CD4-positive, alpha-beta T cell (primary cell): Measurements from ENCODE around the gene CORO1C. TPM values are rescaled to one million over a fixed set of nuclear protein-coding genes. Genes with fewer than 3 reads are reported as not detected.

Experiments
- ATAC-seq: fragments of 200-7000 bp; cut with Tn5 transposase; one replicate; pipeline ENCODE4 v1.10.0; 2022; ENCODE audit warnings: mild to moderate bottlenecking; ENCODE audit not compliant: poor library complexity
- CTCF ChIA-PET: fragments of 350-600 bp; sonication (Branson Sonifier 250); formaldehyde crosslinking; loops from one replicate; lab custom pipeline; 2021; ENCODE audit warnings: antibody characterized with exemption, inconsistent platforms; lab: Charles Lee
- POLR2A ChIA-PET: fragments of 350-600 bp; sonication (Branson Sonifier 250); formaldehyde crosslinking; loops from one replicate; lab custom pipeline; 2021; ENCODE audit warnings: antibody characterized with exemption, inconsistent platforms; lab: Charles Lee
- DNase-seq, 14 experiments: peaks; one replicate each; pipeline ENCODE4 v3.0.0-alpha.2; 2013 to 2020; ENCODE audit warnings: mixed read lengths in 2 of 14
- H3K27ac ChIP-seq, 2 donors: one replicate each; pipeline versions ENCODE4 v1.5.1 to v1.7.0; 2013; ENCODE audit warnings: low read length in 2 of 2, low read depth in 1 of 2, mild to moderate bottlenecking in 1 of 2
- H3K27me3 ChIP-seq, 2 experiments: 1 replicate in 1 of 2; 2 replicates in 1 of 2; pipeline versions ENCODE4 v1.6.1 to v1.7.0; 2013; ENCODE audit warnings: low read length in 2 of 2, control low read depth in 1 of 2, mild to moderate bottlenecking in 1 of 2, moderate library complexity in 1 of 2; ENCODE audit not compliant: insufficient read depth in 2 of 2, control insufficient read depth in 1 of 2
- H3K36me3 ChIP-seq: one replicate; pipeline ENCODE4 v1.6.1; 2013; ENCODE audit warnings: low read length, control low read depth; ENCODE audit not compliant: insufficient read depth
- H3K4me1 ChIP-seq: one replicate; pipeline ENCODE4 v1.6.1; 2013; ENCODE audit warnings: low read length, control low read depth; ENCODE audit not compliant: insufficient read depth
- H3K4me3 ChIP-seq: one replicate; pipeline ENCODE4 v1.5.1; 2013; ENCODE audit warnings: mild to moderate bottlenecking, low read length, moderate library complexity
- H3K9me3 ChIP-seq, 2 experiments: 1 replicate in 1 of 2; 2 replicates in 1 of 2; pipeline versions ENCODE4 v1.6.1 to v1.7.0; 2013; ENCODE audit warnings: low read length in 2 of 2, mild to moderate bottlenecking in 2 of 2, control low read depth in 1 of 2, moderate library complexity in 1 of 2; ENCODE audit not compliant: control insufficient read depth in 1 of 2, insufficient read depth in 1 of 2
- H3K27ac Mint-ChIP-seq: one replicate; pipeline ENCODE4 v1.8.0; 2020; ENCODE audit warnings: mixed read lengths
- H3K27me3 Mint-ChIP-seq: one replicate; pipeline ENCODE4 v1.8.0; 2021; ENCODE audit warnings: mixed read lengths
- H3K36me3 Mint-ChIP-seq: one replicate; pipeline ENCODE4 v1.8.0; 2021; ENCODE audit warnings: low read depth, mixed read lengths
- H3K4me1 Mint-ChIP-seq: one replicate; pipeline ENCODE4 v1.8.0; 2021; ENCODE audit warnings: low read depth, mixed read lengths
- H3K4me3 Mint-ChIP-seq: one replicate; pipeline ENCODE4 v1.8.0; 2020; ENCODE audit warnings: mild to moderate bottlenecking, mixed read lengths
- H3K9me3 Mint-ChIP-seq: one replicate; pipeline ENCODE4 v1.8.0; 2020; ENCODE audit warnings: mixed read lengths
- CTCF ChIP-seq: fragments of 200-600 bp; IDR thresholded peaks from one replicate; pipeline ENCODE4 v1.8.0; 2022; ENCODE audit warnings: antibody characterized with exemption, mild to moderate bottlenecking
- intact Hi-C, 2 experiments: fragments of 100-400 bp; cut with DNase I in 1 of 2; cut with micrococcal nuclease in 1 of 2; formaldehyde crosslinking; loops; one replicate each; pipeline versions ENCODE4 v1.15.1 to v1.9.0; 2023 to 2025; cut with DNase I, micrococcal nuclease
- total RNA-seq, 174 experiments: library from RNA in 2 of 174; stranded (reverse) in 2 of 174; gene quantifications; one replicate each; pipeline ENCODE4 v1.2.3 and lab custom pipeline; 2021 to 2026

CORO1C gene
- total RNA-seq, 2 experiments from 2014 or later, result 6.7 to 7.4 TPM

GRCh38 chr12:108599948-108600701 is 131.2 kb downstream of the CORO1C start:
- intact Hi-C loops, result no loop called here
- no peak overlapping the region for H3K4me3 ChIP-seq
- no peaks in the 10 kb centered on the region for H3K4me1 ChIP-seq
- no peak for DNase-seq
- H3K27me3 ChIP-seq, result no peaks in the 10 kb centered on the region
- no peak for TF ChIP-seq CTCF
- H3K36me3 Mint-ChIP-seq, result no peaks in the 10 kb centered on the region
- ATAC-seq, result no peak
- POLR2A ChIA-PET, result interaction anchor here (0.7 kb wide), 1 partner anchor 62 kb away, joined by 4 read pairs; no protein-coding TSS in a partner anchor
- no peaks in the 10 kb centered on the region for H3K27me3 Mint-ChIP-seq
- H3K4me1 Mint-ChIP-seq, result no peaks in the 10 kb centered on the region
- CTCF ChIA-PET, result interaction anchor here (1.8 kb wide), 1 partner anchor 18 kb away, joined by 6 read pairs; no protein-coding TSS in a partner anchor
- no peaks in the 10 kb centered on the region for H3K36me3 ChIP-seq
- no peak overlapping the region for H3K27ac Mint-ChIP-seq
- no peaks in the 10 kb centered on the region for H3K9me3 Mint-ChIP-seq
- no peak overlapping the region for H3K27ac ChIP-seq
- no peak overlapping the region for H3K4me3 Mint-ChIP-seq
- H3K9me3 ChIP-seq, result no peaks in the 10 kb centered on the region

GRCh38 chr12:108599541-108599940 is 131.8 kb downstream of the CORO1C start:
- no peaks in the 10 kb centered on the region for H3K4me1 Mint-ChIP-seq
- CTCF ChIA-PET, result no interaction called here
- H3K9me3 Mint-ChIP-seq, result no peaks in the 10 kb centered on the region
- no peaks in the 10 kb centered on the region for H3K27me3 ChIP-seq
- H3K36me3 Mint-ChIP-seq, result no peaks in the 10 kb centered on the region
- H3K27ac ChIP-seq, result no peak overlapping the region
- no peak overlapping the region for H3K4me3 ChIP-seq
- POLR2A ChIA-PET, result no interaction called here
- no peaks in the 10 kb centered on the region for H3K27me3 Mint-ChIP-seq
- ATAC-seq (no peak), DNase-seq (no peak)
- no peaks in the 10 kb centered on the region for H3K9me3 ChIP-seq
- no peak overlapping the region for H3K4me3 Mint-ChIP-seq
- no peak for TF ChIP-seq CTCF
- intact Hi-C loops, result no loop called here
- no peaks in the 10 kb centered on the region for H3K36me3 ChIP-seq
- no peaks in the 10 kb centered on the region for H3K4me1 ChIP-seq
- no peak overlapping the region for H3K27ac Mint-ChIP-seq

GRCh38 chr12:108598553-108599250 is 132.6 kb downstream of the CORO1C start:
- POLR2A ChIA-PET, result no interaction called here
- intact Hi-C loops, result no loop called here
- Mint-ChIP-seq H3K4me3 (no peak overlapping the region), H3K4me1 (no peaks in the 10 kb centered on the region), H3K36me3 (no peaks in the 10 kb centered on the region), H3K27ac (no peak overlapping the region), H3K9me3 (no peaks in the 10 kb centered on the region), H3K27me3 (no peaks in the 10 kb centered on the region)
- no peaks in the 10 kb centered on the region for H3K27me3 ChIP-seq
- no peaks in the 10 kb centered on the region for H3K4me1 ChIP-seq
- ATAC-seq (no peak), DNase-seq (no peak)
- CTCF ChIA-PET, result no interaction called here
- no peak overlapping the region for H3K4me3 ChIP-seq
- TF ChIP-seq CTCF, result no peak
- no peaks in the 10 kb centered on the region for H3K36me3 ChIP-seq
- H3K27ac ChIP-seq, result no peak overlapping the region
- no peaks in the 10 kb centered on the region for H3K9me3 ChIP-seq
